Limb (tissue), 2 donors: ENCODE data around the gene RBM47.
"Not testable (repeated sequence)": the region's sequence is repeated elsewhere in the genome, so short reads cannot be mapped to it uniquely, and the experiment has no call there.

ENCODE experiments used
- DNase-seq, 2 donors: peaks; one replicate each; pipeline ENCODE4 v3.0.0-alpha.2; 2016; ENCODE audit errors: extremely low spot score in 2 of 2

The RBM47 gene

GRCh38 chr4:40564815-40565483, 64.7 kb downstream of the RBM47 start:
- DNase-seq: no peak

GRCh38 chr4:40564004-40564403, 65.7 kb downstream of the RBM47 start:
- DNase-seq: no peak

DNA sequence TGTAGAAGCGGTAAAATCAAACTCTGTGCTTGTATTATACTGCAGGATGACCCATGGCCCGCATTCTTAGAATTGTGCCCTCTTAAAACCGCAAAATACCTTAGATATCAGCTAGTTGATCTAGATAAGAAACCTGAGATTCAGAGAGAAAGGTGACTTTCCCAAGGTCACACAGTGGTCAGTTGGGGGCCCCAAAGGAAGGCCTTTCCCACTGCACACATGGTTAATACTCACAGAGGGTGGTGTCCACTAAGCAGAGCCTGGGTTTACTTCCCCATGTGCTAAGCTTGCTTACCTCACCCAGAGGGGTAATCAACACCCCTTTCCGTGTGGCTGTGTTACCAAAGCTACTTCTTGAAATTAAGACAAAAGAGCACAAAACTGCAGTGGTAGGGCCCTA, 66.3 kb downstream of the RBM47 start:
- no peak for DNase-seq

DNA sequence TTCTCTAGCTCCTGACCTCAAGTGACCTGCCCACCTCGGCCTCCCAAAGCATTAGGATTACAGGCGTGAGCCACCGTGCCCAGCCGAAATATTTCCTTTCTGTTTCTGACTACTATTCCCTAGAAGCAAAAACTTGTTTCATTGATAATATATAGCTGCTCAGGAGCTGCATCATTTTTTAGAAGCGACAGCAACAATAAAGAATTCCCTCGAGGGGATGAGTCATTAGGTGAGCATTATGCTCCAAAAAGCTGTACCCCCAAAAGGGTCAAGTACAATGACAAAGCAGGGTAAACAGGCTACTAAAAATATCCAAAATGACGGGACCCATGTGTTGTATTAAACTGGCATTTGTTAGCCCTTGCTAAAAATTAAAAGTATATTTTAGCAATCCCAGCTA, 67.0 kb downstream of the RBM47 start:
- DNase-seq: no peak

- DNase-seq: no peak
Measured at GRCh38 chr4:40562208-40562607, 67.5 kb downstream of the RBM47 start.

- DNase-seq: not testable (repeated sequence)
Measured at GRCh38 chr4:40561543-40562177, 68.0 kb downstream of the RBM47 start.

- no peak for DNase-seq
Measured at GRCh38 chr4:40559585-40560465, 69.8 kb downstream of the RBM47 start.

DNA sequence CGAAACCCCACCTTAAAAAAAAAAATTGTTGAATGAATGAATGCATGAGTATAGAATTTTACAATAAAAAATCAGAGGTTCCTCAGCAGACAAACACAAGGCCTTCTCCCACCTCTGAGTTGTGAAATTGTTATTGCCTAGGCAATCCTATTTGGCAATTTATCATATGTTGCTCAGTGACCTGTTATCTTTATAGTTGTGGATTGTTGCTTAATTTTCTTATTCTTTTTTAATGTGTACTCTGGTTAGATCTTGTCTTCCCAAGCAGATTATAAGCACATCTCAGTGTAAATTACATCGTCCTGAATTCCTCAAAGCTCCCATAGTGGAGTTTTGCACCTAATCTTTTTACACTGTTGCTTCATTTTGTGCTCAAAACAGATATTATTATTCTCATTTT, 71.9 kb downstream of the RBM47 start:
- DNase-seq: no peak

DNA sequence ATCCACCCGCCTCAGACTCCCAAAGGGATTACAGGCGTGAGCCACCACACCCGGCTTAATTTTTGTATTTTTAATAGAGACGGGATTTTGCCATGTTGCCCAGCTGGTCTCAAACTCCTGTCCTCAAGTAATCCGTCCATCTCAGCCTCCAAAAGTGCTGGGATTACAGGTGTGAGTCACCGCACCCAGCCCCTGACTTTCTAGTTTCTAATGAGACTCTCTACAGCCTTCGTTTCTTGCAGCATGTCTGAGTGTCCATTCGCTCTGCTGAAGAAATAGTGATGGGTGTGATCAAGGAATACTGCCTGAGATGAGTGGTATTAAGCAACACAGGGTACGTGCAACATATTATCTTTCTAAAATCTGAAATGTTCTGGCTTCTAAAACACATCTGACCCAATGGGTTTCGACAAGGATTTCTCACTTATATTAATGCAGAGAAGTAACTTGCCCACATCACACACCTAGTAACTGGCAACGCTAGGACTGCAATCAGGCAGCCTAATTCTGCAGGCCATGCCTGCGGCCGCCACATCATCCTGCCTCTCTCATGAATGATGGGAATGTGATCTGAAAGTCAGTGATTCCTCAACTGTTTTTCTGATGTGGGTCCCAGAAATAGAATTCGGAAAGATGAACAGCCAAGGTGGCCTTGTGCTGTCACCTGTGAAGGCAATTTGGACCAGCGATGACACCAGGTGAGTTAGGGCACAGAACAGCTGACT, 74.3 kb downstream of the RBM47 start:
- DNase-seq: no peak

GRCh38 chr4:40554641-40555040, 75.0 kb downstream of the RBM47 start:
- not testable (repeated sequence) for DNase-seq

GRCh38 chr4:40553995-40554394, 75.7 kb downstream of the RBM47 start:
- no peak for DNase-seq

DNA sequence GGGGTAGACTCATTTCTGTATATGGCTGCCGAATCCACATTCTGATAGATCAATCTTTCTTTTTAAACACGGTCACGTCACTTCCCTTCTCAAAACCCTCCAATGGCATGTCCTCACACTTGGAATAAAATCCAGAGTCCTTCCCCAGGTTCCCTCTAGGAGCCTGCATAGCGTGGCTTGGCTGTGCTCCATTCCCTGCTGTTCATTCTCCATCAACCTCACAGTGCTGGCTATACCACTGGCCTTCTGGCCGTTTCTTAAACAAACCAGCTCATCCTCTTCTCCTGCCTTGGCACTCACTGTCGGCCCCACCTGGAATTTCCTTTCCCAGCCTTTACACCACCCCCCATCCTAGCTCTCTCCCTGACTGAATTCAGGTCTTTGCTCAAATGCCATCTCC, 77.1 kb downstream of the RBM47 start:
- no peak for DNase-seq

DNA sequence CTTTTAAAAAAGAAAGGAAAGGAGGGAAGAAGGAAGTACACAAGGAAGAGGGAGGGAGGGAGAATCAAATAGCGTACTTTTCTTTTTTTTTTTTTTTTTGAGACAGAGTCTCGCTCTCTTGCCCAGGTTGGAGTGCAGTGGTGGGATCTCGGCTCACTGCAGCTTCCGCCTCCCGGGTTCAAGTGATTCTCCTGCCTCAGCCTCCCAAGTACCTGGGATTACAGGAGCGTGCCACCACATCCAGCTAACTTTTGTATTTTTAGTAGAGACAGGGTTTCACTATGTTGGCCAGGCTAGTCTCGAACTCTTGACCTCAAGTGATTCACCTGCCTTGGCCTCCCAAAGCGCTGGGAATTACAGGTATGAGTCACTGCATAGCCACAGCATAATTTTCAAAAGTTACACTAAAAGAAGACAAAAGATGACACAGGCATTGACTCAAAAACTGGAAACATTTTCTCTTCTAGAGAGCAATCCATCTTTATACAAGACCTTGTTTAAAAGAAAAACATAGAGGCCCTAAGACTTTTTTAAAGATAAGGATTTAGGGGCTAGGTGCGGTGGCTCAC, 78.0 kb downstream of the RBM47 start:
- DNase-seq: not testable (repeated sequence)

DNA sequence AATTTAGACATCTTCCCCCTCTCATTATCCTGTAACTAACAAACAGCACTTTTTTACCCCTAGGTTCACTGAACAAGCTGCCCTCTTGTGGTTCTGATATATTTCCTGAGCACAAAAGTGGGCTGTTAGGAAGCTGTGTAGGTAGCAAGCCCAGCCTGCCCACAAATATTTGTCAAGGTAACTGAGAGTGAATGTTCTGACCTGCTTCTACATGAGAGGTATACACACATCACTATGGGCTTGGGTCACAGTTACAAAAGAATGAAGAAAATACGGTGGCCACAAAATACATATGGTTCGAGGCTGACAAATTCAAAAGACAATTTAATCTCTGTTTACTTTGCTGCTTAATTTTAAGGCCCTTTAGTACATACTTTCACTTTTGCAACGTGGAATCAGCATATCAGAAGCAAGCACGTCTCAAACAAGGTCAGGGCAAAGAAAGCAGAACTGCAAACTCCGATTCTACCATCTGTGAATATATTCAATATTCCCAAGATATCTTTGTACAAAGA, 78.7 kb downstream of the RBM47 start:
- no peak for DNase-seq

DNA sequence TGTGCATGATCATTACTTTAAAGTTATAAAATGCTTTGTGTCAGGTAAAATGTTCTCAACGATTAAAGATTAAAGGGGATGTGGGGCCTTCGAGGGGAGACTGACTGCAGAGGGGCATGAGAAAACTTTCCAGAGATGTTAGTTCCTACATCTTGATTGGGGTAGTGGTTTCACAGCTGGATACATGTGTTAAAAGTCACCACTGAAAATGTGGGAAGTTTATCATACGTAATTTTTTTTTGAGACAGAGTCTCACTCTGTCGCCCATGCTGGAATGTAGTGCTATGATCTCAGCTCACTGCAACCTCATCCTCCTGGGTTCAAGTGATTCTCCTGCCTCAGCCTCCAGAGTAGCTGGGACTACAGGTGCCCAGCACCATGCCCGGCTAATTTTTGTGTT, 79.5 kb downstream of the RBM47 start:
- no peak for DNase-seq

GRCh38 chr4:40548256-40548655, 81.4 kb downstream of the RBM47 start:
- no peak for DNase-seq

DNA sequence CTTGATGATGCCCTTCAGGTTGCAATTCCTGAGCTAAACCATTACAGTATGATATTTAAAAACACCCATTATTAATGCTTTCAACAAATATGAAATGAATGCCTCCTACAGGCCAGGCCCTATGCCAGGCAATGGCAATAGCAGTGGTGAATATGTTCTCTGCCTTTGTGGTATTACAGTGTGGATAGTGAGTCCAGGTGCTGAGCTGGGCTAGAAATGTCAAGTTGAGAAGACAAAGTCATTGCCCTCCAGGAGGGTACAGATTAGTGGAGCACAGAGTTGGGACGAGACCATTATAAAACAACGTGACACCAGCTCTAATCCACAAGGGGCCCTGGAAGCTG, 81.9 kb downstream of the RBM47 start:
- DNase-seq: no peak

GRCh38 chr4:40546969-40547788, 82.5 kb downstream of the RBM47 start:
- no peak for DNase-seq

DNA sequence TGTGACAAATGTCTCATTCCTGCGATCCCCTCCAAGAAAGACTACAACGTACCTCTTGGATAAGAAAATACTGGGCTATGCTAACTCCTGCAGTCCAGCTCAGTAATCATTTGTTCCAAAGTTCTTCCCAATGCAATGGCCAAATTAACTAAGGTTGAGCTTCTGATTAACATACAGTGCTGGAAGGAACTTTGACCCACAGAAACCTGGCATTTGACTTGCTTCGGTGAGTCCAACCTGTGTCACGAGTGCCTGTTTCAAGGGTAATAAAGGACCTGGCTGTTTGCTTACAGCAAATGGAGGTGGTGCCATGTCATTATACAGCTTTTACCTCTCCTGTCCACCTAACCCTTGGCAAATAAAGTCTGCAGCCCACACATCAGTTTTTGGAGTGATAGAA, 83.2 kb downstream of the RBM47 start:
- DNase-seq: no peak

GRCh38 chr4:40545487-40545886, 84.2 kb downstream of the RBM47 start:
- not testable (repeated sequence) for DNase-seq
